ENCODE data around the gene ABHD17B.

Gene ABHD17B

DNA sequence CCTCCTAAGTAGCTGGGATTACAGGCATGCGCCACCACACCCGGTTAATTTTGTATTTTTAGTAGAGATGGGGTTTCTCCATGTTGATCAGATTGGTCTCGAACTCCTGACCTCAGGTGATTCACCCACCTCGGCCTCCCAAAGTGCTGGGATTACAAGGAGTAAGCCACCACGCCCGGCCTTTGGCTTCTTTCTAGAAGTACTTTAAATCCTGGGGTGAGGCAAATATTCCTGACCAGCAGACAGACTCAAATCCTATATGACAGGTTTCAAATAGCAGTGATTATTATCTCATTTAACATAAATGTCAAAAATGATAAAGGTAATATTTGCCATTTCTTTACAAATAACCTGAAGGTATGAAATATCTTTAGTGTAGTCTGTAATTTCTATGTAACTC is 35.6 kb downstream of the ABHD17B start:
- no peak for DNase-seq

DNA sequence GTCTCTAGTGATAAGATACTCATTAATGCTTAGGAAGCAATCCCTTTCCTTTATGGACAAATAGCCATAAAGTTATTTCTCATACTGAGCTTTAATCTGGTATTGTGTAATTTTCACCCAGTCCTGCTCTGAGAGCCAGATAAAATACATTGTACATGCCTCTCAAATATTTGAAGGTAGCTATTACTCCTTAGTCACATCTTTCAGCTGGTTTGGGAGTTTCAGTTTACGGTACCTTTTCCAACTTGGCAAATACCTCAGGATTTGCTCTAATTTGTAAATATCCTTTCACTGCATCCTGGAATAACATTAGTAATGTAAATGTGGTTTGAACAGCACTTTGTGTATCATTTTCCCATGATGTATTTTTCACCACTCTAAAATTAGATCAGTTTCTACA is 47.4 kb downstream of the ABHD17B start:
- no peak for DNase-seq

DNA sequence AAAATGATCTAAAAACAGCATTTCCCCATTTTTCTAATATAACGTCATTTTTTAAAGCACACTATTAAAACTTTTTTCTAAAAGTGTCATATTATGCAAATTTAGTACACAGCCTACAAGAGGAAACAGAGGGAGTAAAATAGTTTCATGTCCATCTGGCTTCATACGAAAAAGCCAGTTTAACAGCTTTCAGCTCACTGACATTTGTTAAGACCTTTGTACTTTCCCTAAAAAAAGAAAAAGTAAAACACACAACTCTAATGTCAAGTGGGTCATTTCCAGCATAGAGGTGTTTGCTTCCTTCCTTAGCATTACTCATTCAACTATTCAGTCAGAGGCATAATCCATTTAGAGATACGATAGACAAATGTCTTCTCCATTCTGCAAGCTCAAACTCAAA is 49.4 kb downstream of the ABHD17B start:
- no peak for DNase-seq

DNA sequence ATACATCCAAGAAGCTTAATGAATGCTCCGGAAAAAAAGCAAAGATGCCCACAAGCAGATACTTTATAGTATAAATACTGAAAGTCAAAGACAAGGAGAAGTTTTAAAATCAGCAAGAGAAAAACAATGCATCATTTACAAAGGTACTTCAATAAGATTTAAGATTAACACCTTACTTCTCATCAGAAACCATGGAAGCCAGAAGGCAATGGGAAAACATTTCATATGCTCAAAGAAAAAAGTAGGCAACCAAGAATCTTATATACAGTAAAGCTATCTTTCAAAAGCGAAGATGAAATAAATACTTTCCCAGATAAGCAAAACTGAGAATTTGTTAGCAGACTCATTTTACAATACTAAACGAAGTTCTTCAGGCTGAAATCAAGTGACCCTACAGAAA is 51.1 kb downstream of the ABHD17B start:
- no peak for DNase-seq

DNA sequence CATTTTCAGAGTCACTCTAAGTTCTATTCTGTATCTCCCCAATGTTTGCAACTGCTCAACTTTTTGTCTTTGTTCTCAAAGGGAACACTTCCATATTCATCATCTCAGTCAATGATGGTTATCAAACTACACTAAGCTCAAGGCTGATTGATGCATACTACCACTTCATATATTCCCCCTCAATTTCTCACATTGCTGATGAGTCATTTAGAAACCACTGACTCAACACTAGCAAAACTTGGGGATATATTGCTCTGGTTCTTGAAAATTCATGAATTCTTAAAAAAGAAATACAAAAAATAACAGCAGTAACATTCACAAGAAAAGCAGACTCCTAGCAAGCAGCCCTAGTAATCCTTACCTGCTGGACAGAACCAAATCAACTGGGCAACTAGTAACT is 52.2 kb downstream of the ABHD17B start:
- DNase-seq, result peak; percentile 39

DNA sequence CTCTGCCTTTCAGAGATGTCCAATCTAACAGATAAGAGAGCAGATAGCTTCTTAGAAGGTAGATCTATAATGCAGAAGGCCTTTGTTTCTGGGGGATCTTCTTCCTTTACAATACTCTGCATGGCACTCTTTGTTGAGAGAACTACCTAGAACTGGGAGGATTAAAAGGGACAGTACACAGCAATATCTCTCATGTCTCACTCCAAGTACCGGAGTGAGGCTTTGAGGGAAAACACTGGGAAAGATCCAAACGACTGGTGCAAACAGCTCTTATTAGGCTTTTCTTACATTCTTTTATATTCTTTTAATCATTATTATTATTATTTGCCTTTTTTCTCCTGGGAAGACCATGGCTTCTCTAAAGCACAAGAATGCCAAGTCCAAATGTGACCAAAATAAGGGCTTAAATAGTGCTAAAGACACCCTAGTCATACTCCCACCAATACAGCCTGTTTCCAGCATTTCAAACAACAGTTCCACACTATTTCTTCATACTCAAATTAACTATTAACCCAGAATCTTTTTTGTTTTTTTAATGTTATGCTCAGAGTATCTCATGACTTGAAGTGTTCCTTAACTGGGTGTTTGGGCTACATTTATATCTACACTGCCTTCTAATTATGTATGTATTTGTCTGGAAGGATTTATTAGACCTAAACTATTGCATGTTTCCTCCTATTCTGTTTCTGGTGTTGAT is 52.7 kb downstream of the ABHD17B start:
- no peak for DNase-seq

DNA sequence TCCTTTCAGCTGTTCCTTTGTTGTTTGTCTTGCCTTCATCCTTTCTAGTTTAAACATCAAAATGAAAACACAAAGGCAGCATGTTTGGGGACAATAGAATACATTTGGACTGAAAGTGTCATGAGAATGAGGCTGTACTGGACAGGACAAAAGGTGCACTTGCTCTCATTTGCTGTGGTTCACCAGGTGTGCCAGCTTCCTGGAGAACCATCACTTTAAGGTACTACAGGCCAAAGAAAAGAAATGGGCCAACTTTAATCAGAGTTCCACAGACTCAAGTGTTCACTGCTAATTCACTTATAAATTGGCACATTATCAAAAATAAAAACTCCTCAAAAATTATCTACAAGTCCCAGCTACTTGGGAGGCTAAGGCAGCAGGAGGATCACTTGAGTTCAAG is 53.8 kb downstream of the ABHD17B start:
- no peak for DNase-seq

DNA sequence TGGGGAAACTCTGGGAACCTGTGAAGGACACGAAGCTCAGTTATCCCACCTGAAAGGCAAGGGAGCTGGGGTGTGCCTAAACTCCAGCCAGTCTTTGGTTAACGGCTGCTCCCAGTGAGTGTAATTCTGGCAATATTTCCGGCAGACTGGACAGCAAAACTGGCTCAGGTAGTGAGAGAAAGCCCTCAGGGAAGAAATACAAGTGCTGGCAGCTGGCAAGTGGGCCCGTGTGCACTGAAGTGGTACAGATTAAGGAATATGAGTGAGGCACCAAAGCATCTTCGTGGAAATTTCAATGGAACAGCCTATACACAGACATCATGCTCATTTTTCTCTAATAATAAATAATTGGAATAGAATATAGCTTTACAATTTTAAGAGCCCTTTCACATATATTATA is 56.2 kb downstream of the ABHD17B start:
- no peak for DNase-seq

DNA sequence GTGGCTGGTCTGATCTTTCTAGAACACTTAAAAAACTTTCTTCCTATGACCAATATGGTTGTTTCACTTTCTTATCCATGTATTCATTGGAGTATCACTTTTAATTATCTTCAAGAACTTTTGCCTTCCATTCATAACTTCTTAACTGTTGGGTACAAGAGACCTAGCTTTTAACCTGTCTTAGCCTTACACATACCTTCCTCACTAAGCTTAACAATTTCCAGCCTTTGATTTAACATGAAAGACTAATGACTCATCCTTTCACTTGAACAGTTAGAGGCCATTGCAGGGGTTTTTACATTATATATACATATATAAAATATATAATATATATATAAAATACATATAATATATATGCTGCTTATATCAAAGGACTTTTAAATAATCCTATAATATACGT is 57.9 kb downstream of the ABHD17B start:
- DNase-seq, result no peak

DNA sequence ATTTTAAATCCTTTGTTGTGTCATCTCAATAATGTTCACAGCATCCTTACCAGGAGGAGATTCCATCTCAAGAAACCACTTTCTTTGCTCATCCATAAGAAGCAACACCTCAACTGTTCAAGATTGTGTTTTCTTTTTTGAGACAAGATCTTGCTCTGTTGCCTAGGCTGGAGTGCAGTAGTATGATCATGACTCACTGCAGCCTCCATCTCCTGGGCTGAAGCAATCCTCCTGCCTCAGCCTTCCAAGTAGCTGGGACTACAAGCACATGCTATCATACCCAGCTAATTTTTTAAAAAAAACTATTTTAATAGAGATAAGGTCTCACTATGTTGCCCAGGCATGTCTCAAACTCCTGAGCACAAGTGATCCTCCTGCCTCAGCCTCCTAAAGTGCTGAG is 60.0 kb downstream of the ABHD17B start:
- no peak for DNase-seq

DNA sequence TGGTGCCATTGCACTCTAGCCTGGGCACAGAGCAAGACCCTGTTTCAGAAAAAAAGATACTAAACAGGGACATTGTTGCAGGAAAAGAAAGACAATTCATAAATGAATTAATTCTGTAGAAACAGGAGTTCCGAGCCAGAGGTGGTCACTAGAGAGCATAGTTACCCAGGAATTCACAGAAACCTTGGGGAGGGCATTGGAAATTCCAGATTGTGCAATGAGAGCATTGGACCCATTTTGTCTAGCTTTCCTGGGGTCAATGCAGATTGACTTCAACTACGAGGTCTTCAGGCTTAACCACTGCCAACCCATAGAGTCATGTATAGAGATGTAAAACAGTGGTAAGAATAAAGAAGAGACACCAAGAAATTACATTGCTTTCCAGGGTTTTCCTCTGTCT is 63.1 kb downstream of the ABHD17B start:
- DNase-seq, result no peak

DNA sequence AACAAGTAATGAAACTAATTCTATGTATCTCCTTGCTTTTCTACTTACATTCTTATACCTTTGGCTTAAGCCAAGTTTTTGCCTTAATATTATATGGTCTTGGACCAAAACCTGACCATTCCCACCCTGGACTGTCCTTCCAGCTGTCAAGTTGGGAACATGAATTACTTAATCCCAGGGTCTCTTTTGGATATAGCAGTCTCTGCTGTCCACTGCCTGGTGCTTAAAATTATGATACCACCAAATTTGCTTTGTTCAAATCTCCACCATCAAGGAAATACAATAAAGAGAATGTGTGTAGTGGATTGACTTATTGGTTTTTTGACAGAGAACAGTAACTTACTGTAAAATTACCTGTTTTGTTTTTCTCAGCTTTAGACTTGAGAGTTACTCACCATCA is 66.2 kb downstream of the ABHD17B start:
- no peak for DNase-seq

DNA sequence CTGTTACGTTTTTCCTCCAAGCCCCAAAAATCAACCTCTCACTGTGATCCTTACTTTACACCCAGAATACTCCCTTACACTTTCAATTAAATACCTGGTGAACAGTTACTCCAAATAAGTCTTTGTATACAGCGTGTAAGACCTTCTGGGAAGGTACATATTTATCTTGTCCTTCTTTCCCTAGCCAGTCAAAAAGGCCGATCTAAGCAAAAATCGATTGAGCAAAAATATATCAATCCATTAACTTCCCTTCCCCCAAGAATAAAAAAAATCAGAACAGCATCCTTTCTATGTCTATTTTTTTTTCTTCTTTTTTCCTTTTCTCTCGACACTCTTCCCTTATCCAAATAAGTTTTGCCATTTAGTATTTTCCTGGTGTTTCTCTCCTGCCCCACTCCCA is 71.3 kb downstream of the ABHD17B start:
- DNase-seq, result no peak

DNA sequence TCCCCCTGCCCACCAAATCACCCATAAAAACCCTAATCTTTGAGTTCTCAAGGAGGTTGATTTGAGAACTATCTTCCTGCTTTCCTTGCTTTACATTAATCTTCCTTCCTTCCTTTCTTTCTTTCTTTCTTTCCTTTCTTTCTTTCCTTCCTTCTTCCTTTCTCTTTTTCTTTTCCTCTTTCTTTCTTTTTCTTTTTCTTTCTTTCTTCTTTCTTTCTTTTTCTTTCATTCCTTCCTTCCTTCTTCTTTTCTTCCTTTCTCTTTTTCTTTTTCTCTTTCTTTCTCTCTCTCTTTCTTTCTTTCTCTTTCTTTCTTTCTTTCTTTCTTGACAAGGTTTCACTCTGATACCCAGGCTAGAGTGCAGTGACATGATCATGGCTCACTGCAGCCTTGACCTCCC is 75.4 kb downstream of the ABHD17B start:
- DNase-seq, result no peak

DNA sequence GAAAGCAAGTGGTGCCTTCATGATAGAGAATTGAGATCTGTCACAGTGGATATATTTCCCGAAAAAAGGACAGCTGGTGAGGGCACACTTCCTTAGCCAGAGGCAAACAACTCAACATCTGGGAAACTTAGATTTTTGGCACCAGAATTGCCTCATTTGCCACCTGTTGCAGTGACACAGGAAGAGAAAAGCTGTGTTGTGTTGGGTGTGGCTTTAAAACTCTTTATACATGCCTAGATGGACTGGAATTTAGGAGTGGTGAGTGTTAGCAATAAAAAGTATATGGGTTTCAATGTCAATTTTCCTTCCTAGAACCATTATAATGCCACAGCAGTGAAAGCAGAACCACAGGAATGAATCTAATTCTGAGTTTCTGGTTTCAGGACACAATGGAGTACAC is 80.1 kb downstream of the ABHD17B start:
- DNase-seq, result no peak

DNA sequence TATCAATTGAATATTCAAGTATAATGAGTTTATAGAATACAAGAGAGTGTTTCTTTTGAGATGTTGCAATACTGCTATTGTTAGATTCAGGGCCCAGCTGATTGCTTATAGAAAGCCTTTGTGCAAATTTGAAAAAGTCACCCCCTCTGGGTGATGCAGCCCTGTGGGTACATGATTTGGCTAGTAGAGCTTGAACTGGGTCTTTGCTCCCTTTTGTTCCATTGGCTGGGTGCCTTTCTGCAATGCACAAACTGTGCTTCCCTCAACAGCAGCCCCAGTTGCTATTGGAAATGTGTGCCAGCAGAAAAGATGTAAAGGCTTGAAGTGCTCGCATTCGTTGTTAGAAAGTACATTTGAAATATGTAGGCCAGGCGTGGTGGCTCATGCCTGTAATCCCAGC is 80.8 kb downstream of the ABHD17B start:
- no peak for DNase-seq

DNA sequence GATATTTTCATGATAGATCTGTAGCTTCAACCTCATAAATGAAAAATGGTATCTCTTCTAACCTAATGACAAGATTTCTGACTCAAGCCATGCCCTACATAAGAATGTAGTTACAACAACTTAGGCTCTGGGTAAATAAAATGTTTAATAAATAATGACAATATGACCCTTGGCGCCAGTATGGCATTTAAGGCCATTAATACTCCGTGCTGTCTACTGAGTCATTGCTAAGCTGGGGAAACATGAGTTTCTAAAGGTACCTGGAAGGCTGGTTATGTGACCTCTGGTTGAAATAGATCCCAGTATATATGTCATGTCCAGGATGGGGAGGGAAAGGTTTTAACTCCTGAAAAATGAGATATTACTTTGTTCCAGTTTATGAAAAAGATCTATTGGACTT is 84.7 kb downstream of the ABHD17B start:
- no peak for DNase-seq

DNA sequence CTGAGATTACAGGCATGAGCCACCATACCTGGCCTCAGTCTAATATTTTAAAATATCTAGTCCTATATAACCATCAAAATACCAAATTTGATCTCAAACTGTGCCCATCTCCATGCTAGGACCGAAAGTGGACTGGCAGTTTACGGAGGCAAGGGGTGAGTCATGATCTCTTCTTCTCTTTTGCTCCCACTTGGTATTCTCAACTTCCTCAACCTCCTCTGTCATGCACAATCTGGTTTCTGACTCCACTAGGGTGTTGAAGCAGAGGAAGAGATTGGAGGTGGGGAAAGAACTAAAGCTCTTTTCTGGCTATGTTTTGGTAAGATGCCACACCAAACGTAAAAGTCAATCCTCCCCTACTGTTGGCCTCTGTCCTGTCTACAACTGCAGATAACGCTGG is 86.7 kb downstream of the ABHD17B start:
- no peak for DNase-seq

DNA sequence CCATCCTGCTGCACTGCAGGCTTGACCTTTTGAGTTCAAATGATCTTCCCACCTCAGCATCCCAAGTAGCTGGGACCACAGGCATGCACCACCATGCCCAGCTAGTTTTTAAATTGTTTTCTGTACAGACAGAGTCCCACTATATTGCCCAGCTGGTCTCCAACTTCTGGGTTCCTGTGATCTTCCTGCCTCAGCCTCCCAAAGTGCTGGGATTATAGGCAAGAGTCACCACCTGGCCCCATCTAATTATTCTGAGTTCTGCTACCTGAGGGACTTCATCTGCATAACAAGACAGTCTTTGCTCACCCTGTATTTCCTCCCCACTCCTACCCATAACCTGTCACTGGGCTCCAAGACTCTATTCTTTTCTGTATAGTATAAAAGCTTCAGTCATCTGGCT is 88.1 kb downstream of the ABHD17B start:
- DNase-seq, result no peak

DNA sequence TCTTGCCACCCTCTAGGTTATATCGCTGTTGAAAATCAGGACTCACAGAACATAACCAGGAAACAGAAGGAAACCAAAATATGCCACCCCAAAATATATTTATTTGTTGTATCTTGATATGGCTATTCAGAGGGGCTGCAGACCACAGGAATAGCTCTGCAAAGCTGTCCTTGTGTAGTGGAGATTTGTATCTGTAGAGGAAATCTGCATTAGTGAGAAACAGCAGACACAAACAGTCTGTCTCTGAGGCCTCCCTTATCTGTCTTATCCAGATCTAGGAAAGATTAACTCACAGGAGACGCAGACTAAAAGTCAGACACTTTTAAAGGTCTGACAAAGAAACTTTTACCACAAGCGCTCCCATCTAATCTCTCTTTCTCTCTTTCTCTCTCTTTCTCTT is 88.5 kb downstream of the ABHD17B start:
- DNase-seq, result no peak

DNA sequence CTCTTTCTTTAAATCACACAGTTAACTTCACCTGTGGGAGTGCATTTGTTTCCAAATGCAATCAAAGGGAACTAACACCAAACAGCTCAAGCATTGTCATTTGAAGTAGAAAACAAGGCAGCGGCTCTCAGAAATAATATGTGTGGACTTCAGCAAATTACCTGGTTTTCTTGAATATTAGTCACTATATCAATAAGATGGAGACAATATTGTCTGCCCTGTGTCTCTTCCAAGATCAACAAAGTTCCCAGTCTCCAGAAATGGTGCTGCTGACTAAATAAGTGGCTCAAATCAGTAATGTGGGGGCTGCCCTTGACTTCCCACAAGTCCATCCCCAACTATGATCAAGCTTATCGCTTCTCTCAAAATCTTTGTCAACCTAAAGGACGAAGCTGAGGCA is 89.6 kb downstream of the ABHD17B start:
- no peak for DNase-seq

DNA sequence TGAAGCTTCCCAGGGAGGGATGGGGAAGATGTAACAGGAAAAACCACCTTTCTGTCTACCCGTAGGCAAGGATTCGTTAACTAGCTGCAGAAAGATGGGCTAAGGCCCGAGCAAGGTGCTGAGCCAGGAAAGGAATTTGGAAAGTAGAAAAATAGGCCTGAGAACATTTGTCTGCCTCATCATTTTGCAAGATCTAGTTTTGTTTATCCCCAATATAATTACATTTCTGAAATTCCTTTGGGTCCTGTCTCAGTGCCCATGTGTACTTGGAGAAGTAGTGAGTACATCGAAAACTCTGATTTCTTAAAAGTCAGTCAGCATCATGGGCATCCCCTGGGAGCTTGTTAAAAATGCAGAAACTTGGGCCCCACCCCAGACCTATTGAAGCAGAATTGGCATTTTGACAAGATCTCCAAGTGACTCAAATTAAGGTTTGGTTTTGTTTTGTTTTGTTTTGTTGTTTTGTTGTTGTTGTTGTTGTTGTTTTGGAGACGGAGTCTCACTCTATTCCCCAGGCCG is 90.5 kb downstream of the ABHD17B start:
- DNase-seq, result no peak

DNA sequence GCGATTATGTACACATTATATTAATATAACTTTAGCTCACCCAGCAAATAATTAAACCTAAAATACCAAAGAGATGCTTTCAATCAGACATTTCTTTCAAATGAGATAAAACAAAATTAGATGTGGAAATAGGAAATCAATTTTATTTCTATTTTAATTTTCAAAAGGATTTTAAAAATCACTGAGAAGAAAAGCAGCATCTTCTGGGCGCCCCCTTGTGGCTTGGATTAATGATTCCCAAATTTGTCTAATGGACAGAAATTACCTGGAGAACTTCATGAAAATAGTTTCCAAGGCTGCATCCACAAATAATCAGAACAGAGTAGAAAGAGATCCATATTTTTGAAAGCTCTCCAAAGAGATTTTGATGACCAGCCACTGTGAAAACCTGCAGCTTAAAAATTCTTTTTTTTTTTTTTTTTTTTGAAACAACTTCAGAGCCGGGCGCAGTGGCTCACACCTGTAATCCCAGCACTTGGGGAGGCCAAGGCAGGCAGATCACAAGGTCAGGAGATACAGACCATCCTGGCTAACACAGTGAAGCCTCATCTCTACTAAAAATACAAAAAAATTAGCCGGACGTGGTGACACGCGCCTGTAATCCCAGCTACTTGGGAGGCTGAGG is 91.8 kb downstream of the ABHD17B start:
- peak; percentile 45 for DNase-seq

DNA sequence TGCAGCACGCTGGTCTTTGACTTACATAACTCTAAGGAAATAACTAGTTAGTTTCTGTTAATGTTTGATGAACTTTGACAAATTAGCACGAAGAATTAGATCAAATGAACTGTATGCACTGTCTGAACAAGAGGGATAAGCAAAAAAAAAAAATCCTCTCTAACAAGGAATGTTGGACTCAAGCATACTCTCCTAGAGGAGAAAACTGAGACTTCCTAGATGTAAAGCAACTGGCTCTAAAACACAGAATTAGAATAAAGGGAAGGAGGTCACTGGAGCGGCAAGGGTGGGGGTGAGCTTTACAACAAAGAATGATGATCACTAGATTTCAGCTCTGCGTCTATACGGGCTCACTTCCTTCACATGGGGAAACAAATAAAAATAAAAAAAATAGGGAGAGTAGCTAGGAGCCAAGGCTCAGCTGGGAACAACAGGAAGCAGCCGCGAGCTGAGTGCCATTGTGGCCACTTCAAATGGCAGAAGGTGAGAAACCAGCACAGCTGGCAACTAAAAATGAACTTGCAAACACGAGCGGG is 94.0 kb downstream of the ABHD17B start:
- DNase-seq, result no peak

Measured in EL (cell line).